Activated CD4-positive, alpha-beta T cell treated with anti-CD3 and anti-CD28 coated beads, Interleukin-2, amount 50 U/mL, for 1 hour (primary cell): Measurements from ENCODE around the gene ABHD6.
"Not testable (repeated sequence)": the region's sequence is repeated elsewhere in the genome, so short reads cannot be mapped to it uniquely, and the experiment has no call there.

Source experiments
- DNase-seq: peaks from one replicate; pipeline ENCODE4 v3.0.0-alpha.2; 2020

Gene ABHD6

GRCh38 chr3:58210761-58211460, 26.7 kb upstream of the ABHD6 start, which contains the start of gene DNASE1L3:
Gene DNASE1L3, minus strand, starts transcription at chr3:58210972. Its CDS starts 66 bp downstream, at chr3:58210906.
- no peak for DNase-seq

- no peak for DNase-seq
Measured at GRCh38 chr3:58214484-58215316, 22.9 kb upstream of the ABHD6 start.

DNA sequence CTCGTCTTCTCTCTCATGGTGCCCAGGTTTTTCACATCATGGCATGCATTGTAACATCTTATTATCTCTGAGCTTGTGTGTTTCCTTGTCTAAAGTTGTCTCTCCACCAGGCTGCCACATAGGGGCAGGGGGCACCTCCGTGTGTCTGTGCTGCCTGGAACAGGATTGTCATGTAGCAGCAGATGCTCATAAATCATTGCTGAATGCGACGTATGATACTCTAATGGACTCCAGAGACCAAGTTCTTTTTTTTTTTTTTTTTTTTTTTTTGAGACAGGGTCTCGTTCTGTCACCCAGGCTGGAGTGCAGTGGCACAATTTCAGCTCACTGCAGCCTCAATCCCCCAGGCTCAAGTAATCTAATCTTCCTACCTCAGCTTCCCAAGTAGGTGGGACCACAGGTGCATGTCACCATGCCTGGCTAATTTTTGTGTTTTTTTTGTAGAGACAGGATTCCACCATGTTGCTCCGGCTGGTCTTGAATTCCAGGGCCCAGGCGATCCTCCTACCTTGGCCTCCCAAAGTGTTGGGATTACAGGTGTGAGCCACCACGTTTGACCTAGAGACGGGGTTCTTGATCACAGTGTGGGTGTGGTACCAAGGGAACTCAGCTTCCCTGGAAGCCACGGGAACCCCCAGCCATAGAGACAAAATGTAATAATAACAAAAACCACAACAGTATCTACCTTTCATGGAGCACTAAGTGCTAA, 22.1 kb upstream of the ABHD6 start:
- no peak for DNase-seq

GRCh38 chr3:58216496-58217195, 20.9 kb upstream of the ABHD6 start:
- DNase-seq, result no peak

GRCh38 chr3:58217209-58217811, 20.3 kb upstream of the ABHD6 start:
- DNase-seq, result peak; percentile 50

GRCh38 chr3:58218904-58219303, 18.7 kb upstream of the ABHD6 start:
- no peak for DNase-seq

DNA sequence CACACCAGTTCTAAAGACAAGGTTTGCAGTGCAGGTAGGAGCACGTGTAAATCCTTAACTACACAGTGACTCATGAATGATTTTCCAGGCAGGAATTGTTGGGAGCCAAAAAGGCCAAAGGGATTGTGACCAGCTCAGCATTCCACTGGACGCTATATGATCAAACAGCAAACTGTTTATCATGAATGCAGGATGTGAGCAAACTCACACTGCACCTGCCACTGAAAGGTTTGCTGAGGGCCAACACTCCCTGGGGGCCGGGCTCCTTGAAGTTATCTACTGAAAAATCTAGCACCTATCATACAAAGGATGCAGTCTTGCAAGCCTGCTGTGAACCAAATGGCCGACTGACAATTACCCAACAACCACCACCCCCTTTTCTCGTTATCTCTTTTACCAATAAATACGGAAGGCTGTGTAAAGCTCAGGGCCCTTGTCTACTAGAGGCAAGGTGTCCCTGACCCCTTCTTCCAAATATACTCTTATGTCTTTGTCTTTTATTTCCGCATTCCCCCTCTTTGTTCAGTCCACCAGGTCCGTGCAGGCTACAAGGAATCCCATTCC, 15.3 kb upstream of the ABHD6 start:
- DNase-seq, result no peak

DNA sequence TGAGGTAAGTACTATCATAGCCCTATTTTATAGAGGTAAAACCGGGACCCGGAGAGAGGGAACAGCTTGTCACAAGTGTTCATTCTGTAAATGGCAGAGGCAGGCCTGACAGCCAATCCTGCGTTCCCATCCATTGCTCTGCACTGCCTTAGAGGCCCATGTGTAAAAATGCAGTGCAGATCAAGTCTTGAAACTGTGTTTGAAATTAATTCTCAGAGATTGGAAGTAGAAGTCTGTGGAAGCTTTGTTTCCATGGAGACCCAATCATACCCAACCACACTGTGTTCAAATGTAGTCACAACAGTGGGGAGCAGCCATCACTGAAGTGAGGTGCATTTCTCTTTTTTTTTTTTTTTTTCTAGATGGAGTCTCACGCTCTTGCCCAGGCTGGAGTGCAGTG, 13.7 kb upstream of the ABHD6 start:
- no peak for DNase-seq

- DNase-seq, result not testable (repeated sequence)
Measured at GRCh38 chr3:58227933-58228332, 9.7 kb upstream of the ABHD6 start.

GRCh38 chr3:58230876-58231552, 6.6 kb upstream of the ABHD6 start:
- DNase-seq, result no peak

- DNase-seq, result no peak
Measured at GRCh38 chr3:58231666-58232065, 5.9 kb upstream of the ABHD6 start.

GRCh38 chr3:58234516-58234931, 3.1 kb upstream of the ABHD6 start:
- DNase-seq, result no peak

- no peak for DNase-seq
Measured at GRCh38 chr3:58235970-58236369, 1.6 kb upstream of the ABHD6 start.

DNA sequence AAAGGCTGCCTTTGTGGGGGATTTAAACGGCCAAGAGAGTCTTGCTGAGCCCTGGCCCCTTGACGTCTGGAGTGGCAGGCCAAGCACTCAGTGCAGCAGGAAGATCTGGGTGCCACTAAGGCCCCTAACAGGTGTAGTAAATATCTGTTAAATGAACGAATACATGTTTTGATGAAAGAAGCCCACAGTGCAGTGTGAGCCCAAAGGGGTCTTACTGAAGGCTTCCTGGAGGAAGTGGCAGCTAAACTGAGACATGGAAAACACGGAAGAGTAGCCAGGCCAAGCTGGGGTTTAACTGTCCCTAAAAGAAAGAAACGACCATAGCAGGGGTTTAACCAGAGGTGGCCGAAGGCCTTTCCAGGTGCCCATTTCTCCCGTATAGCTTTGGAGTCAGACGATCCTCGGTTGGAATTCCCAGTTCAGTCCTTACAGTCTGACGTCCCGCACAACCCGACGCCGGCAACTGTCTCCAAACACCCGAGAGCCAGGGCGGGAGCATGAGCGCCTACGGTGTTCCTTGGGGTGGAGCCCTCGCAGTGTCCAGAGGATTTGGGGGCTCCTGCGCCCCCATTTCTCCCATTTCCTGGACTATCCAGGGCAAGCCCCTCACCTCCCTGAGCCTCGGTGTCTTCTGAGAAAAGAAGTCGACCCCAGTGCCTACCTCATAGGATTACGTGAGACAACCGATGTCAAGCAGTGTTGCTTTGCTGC, 910 bp upstream of the ABHD6 start:
- DNase-seq, result no peak

GRCh38 chr3:58237941-58238681, 519 bp downstream of the ABHD6 start:
- DNase-seq, result peak; percentile 56

DNA sequence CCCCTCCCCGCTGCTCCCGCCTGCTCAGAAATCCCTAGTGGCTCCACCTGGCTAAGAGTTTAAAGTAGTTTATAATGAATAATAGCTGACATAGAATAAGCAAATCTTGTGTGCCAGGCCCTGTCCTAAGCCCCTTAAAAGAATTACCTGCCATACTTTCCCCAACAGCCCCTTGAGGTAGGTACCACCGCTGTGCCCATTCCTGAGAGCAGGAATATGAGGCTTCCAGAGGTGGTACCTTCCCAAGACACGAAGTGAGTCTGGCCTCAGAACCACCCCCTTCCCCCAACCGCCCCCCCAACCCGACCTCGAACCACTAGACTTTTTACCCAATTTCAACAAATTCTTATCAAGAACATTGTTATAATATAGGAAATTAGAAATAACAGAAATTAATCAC, 1.2 kb downstream of the ABHD6 start:
- DNase-seq, result no peak

- DNase-seq, result no peak
Measured at GRCh38 chr3:58241306-58242044, 3.9 kb downstream of the ABHD6 start.

DNA sequence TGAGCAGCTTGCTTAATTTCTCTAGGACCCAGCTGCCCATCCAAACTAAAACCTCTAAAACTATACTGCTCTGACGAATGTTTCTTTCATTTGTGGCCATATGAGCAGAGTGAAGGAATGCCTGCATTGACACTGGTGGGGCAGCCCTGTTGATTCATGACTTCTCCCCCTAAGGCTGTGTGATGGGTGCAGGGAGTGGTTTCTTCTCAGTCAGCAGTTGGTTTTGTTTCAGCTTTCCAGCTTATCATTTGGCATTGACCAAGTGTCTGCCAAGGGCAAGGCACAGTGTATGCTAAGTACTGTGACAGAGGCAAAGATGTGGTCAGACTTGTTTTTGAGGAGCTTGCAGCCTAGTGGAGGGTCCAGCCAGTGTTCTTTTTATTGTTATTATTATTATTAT, 4.7 kb downstream of the ABHD6 start:
- no peak for DNase-seq

DNA sequence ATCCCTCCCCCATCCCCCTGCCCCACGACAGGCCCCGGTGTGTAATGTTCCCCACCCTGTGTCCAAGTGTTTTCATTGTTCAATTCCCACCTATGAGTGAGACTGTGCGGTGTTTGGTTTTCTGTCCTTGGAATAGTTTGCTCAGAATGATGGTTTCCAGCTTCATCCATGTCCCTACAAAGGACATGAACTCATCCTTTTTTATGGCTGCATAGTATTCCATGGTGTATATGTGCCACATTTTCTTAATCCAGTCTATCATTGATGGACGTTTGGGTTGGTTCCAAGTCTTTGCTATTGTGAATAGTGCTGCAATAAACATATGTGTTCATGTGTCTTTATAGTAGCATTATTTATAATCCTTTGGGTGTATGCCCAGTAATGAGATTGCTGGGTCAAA, 5.3 kb downstream of the ABHD6 start:
- not testable (repeated sequence) for DNase-seq
